HT1080 (cell line): ENCODE measurements around the gene C1orf141. TPM values are rescaled to one million over a fixed set of nuclear protein-coding genes. Genes with fewer than 3 reads are reported as not detected.

Experiments
- small RNA-seq: library from RNA; depleted of rRNA; stranded (forward); fragments of <200 nt; gene quantifications from one replicate; pipeline ENCODE3, GENCODE V24; 2014
- total RNA-seq: library from RNA; depleted of rRNA; stranded (reverse); fragments of >200 nt; shearing (Covaris generic); gene quantifications from 2 replicates; pipeline ENCODE4 v1.2.3, GENCODE V29; 2014; rRNA removed

The C1orf141 gene
- total RNA-seq, 1 experiment from 2014 or later, result not detected

Small RNA genes within 50 kb of the gene (small RNA-seq; reads per million reads assigned to genes)
- gene RF00322, result not detected

Other genes with a start within 250 kb of the C1orf141 start
- 0.30 and 0.31 TPM in 2 replicates for gene DNAI4, start 210.1 kb downstream of the C1orf141 start, total RNA-seq
- 12.0 and 17.7 TPM in 2 replicates for gene MIER1, start 210.0 kb downstream of the C1orf141 start, total RNA-seq
- gene SLC35D1, start 80.8 kb downstream of the C1orf141 start, total RNA-seq, result 6.5 and 7.2 TPM in 2 replicates
- gene IL23R, start 31.5 kb upstream of the C1orf141 start, total RNA-seq, result 0.05 TPM in 1 of 2 replicates, not detected in the other
- gene IL12RB2, start 172.9 kb upstream of the C1orf141 start, total RNA-seq, result not detected in 2 replicates